ENCODE results near the gene KIRREL3.

Gene KIRREL3

DNA sequence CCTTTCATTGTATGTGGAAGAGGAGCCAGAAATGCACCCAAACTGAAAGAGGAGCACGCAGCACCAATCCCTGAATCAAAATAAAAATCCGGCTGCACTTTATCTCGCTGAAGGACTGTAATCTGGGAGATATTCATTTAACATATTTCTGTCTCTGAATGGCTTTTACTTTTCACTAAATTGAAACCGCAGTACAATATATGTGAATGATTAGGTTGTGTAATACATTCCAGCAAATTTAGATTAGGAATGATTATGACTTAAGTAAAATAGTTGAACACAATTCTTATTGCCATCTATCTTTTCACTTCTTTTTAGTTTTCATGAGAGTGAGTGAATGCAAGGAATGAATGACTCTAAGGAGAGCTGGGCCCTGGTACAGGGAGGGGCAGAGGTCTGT is 413.0 kb downstream of the KIRREL3 start:
- H3K4me3 ChIP-seq (ENCODE audit: low read depth, low read length): no peak overlapping the region
- no peak for TF ChIP-seq CTCF (IDR thresholded peaks at IDR 0.05; ENCODE audit: borderline replicate concordance, insufficient read depth, low read depth, low read length)

- no peak for TF ChIP-seq CTCF (IDR thresholded peaks at IDR 0.05; ENCODE audit: borderline replicate concordance, insufficient read depth, low read depth, low read length)
- H3K4me3 ChIP-seq (ENCODE audit: low read depth, low read length): no peak overlapping the region
Measured at GRCh38 chr11:126585774-126586491, 414.6 kb downstream of the KIRREL3 start.

- no peak overlapping the region for H3K4me3 ChIP-seq (ENCODE audit: low read depth, low read length)
- no peak for TF ChIP-seq CTCF (IDR thresholded peaks at IDR 0.05; ENCODE audit: borderline replicate concordance, insufficient read depth, low read depth, low read length)
Measured at GRCh38 chr11:126585388-126585773, 415.2 kb downstream of the KIRREL3 start.

GRCh38 chr11:126583594-126584427 is 416.8 kb downstream of the KIRREL3 start:
- H3K4me3 ChIP-seq (ENCODE audit: low read depth, low read length): no peak overlapping the region
- no peak for TF ChIP-seq CTCF (IDR thresholded peaks at IDR 0.05; ENCODE audit: borderline replicate concordance, insufficient read depth, low read depth, low read length)

- TF ChIP-seq CTCF (IDR thresholded peaks at IDR 0.05; ENCODE audit: borderline replicate concordance, insufficient read depth, low read depth, low read length): no peak
- no peak overlapping the region for H3K4me3 ChIP-seq (ENCODE audit: low read depth, low read length)
Measured at GRCh38 chr11:126583101-126583500, 417.5 kb downstream of the KIRREL3 start.

- no peak overlapping the region for H3K4me3 ChIP-seq (ENCODE audit: low read depth, low read length)
- no peak for TF ChIP-seq CTCF (IDR thresholded peaks at IDR 0.05; ENCODE audit: borderline replicate concordance, insufficient read depth, low read depth, low read length)
Measured at GRCh38 chr11:126581871-126582648, 418.5 kb downstream of the KIRREL3 start.

Measured in GM12875 (cell line).